PC-3 (cell line): Measurements from ENCODE around the gene EBP.

Experiments
- CTCF ChIP-seq: fragments of 300-600 bp; sonication (generic); conservative IDR thresholded peaks from 2 replicates; pipeline ENCODE4 v1.5.1; 2017; ENCODE audit warnings: antibody characterized with exemption, low read depth, mild to moderate bottlenecking, low read length
- EZH2 ChIP-seq: fragments of 300-600 bp; sonication (generic); IDR thresholded peaks from one replicate; pipeline ENCODE4 v1.6.1; 2017; ENCODE audit warnings: antibody characterized with exemption, mild to moderate bottlenecking, low read length; ENCODE audit not compliant: unreplicated experiment

DNA sequence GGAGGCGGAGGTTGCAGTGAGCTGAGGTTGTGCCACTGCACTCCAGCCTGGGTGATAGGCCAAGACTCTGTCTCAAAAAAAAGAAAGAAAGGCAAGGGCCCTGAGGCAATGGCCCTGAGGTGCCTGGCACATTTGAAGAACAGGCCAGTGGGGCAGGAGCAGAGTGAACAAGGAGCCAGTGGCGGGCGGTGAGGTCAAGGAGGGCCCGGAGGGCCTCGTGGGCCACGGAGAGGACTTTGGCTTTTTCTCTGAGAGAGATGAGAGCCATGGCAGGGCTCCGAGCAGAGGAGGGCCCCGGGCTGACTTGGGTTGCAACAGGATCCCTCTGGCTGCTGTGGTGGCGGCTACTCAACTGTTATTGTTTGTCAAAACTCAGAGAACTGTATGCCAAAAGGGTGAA lies 32.3 kb upstream of the EBP start:
- no peak for TF ChIP-seq CTCF
- TF ChIP-seq EZH2: no peak
